Kidney tubule cell (primary cell): ENCODE results near the gene PRXL2C.
"Not testable (repeated sequence)": the region's sequence is repeated elsewhere in the genome, so short reads cannot be mapped to it uniquely, and the experiment has no call there.

ENCODE experiments used
- DNase-seq: peaks from one replicate; pipeline ENCODE4 v3.0.0-alpha.2; 2018; ENCODE audit warnings: low spot score

The PRXL2C gene

GRCh38 chr9:96655198-96655851 is at the start of gene PRXL2C:
TSS of gene PRXL2C (minus strand) at chr9:96655317. CDS start at chr9:96655281, 36 bp downstream.
- DNase-seq = peak; percentile 80

GRCh38 chr9:96700721-96701375 is 45.7 kb upstream of the PRXL2C start:
- not testable (repeated sequence) for DNase-seq

- peak; percentile 55 for DNase-seq
These were observed 36.2 kb upstream of the PRXL2C start for GRCh38 chr9:96691326-96691725.

- no peak for DNase-seq
These were observed 33.8 kb upstream of the PRXL2C start for GRCh38 chr9:96688745-96689464.

GRCh38 chr9:96688187-96688586 is 33.1 kb upstream of the PRXL2C start:
- DNase-seq = no peak

- peak; percentile 80 for DNase-seq
These were observed 31.7 kb upstream of the PRXL2C start for GRCh38 chr9:96686638-96687335.

- no peak for DNase-seq
These were observed 25.8 kb upstream of the PRXL2C start for GRCh38 chr9:96680812-96681499.

- DNase-seq = peak; percentile 91
These were observed 19.9 kb upstream of the PRXL2C start for GRCh38 chr9:96674906-96675538.

GRCh38 chr9:96673786-96674185 is 18.7 kb upstream of the PRXL2C start:
- DNase-seq = not testable (repeated sequence)

GRCh38 chr9:96668868-96669534 is 13.9 kb upstream of the PRXL2C start:
- no peak for DNase-seq

- DNase-seq = no peak
These were observed 12.2 kb upstream of the PRXL2C start for GRCh38 chr9:96667363-96667728.

- peak; percentile 77 for DNase-seq
These were observed 11.7 kb upstream of the PRXL2C start for GRCh38 chr9:96666653-96667362.

- DNase-seq = no peak
These were observed 10.7 kb upstream of the PRXL2C start for GRCh38 chr9:96665789-96666188.

GRCh38 chr9:96663506-96664120 is 8.5 kb upstream of the PRXL2C start:
- no peak for DNase-seq

- peak; percentile 57 for DNase-seq
These were observed 6.6 kb upstream of the PRXL2C start for GRCh38 chr9:96661711-96662110.

GRCh38 chr9:96660692-96661248 is 5.7 kb upstream of the PRXL2C start:
- peak; percentile 74 for DNase-seq

GRCh38 chr9:96654450-96655197 is 493 bp downstream of the PRXL2C start:
- DNase-seq = peak; percentile 79

GRCh38 chr9:96651626-96652025 is 3.5 kb downstream of the PRXL2C start:
- no peak for DNase-seq
